ENCODE data around the gene MLF1.

The MLF1 gene

DNA sequence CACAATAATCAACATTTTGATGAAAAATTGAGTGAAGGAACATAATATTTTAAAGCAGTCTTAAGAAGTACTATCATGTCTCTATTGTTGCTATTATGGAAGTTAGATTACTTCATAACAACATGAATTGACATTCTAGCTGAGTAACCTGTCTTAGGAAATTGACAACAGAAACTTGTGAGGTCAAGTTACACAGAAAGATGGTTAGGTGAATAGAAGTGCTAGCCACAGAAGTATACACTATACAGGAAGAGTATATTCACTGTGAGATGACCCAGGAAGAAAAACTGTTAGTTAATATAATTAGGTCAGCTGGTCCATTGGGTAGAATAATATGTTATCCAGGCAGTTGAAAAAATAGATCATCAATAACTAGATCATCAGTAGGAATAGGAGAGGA is 31.2 kb downstream of the MLF1 start:
- Histone ChIP-seq H3K27me3 (ENCODE audit: control insufficient read depth, insufficient read depth, low read length) (no peaks in the 10 kb centered on the region), H3K4me1 (ENCODE audit: control insufficient read depth, insufficient read depth, low read length) (no peaks in the 10 kb centered on the region), H3K36me3 (ENCODE audit: control insufficient read depth, insufficient read depth, low read length) (no peaks in the 10 kb centered on the region), H3K9me3 (ENCODE audit: control insufficient read depth, low read length) (no peaks in the 10 kb centered on the region), H3K4me3 (ENCODE audit: low read length) (no peak overlapping the region), H3K9ac (ENCODE audit: low read length) (no peak overlapping the region)

DNA sequence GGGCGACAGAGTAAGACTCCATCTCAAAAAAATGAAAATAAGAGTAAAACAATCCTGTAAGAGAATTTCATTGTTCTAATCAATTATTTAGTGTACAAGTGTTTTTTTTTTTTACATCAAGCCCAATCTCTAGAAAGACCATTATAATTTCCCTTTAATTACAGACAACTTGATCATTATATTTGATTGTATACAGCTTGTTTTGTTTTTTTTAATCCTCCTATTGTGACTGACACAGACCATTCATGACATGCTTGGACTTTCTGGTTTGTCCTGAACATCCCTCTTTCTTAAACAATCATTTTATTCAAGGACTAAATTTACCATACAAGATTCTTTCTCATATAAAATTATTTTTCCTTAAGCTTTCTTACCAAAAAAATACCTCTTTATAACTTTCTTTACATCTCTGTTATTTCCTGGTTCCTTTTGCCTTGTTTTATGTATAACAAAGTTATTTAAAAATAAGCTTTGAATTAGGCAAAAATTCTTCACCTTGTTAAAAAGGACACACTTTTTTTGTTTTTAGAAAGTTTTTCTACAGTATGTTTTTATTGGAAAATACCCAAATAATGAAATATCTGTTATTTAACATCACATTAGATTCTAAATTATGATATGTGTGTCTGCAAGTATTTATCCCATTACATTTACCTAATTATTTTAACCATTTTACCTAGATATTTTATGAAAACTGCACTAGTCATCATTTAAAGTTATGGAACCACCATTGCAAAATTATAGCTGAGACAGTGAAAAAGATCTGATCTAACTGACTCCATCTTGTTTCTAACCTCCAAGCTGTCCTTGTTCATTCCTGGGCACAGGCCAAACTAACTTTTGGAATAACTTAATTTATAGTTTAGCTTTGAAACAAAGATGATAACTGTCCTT is 47.2 kb downstream of the MLF1 start:
- Histone ChIP-seq H3K36me3 (ENCODE audit: control insufficient read depth, insufficient read depth, low read length) (no peaks in the 10 kb centered on the region), H3K9me3 (ENCODE audit: control insufficient read depth, low read length) (no peaks in the 10 kb centered on the region), H3K4me1 (ENCODE audit: control insufficient read depth, insufficient read depth, low read length) (no peaks in the 10 kb centered on the region)

DNA sequence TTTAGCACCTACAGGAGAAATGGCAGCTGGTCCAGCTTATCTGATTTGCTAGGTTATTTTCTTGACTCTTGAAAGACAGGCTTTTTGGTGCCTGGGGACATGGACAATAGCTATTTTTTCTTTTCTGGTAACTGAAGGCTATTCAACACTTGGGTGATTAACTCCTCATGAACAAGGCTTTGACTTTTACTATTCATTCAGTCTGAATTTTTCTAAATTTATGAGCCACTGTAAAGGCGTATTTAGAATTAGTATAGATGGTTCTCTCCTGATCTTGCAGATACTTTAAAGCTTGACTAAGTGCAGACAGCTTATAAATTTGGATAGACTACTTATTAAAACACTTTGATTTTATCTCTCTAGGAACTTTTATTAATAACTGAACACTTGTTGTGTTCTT is 54.9 kb downstream of the MLF1 start:
- Histone ChIP-seq H3K9me3 (ENCODE audit: control insufficient read depth, low read length) (no peaks in the 10 kb centered on the region), H3K27me3 (ENCODE audit: control insufficient read depth, insufficient read depth, low read length) (no peaks in the 10 kb centered on the region), H3K4me1 (ENCODE audit: control insufficient read depth, insufficient read depth, low read length) (no peaks in the 10 kb centered on the region), H3K36me3 (ENCODE audit: control insufficient read depth, insufficient read depth, low read length) (no peaks in the 10 kb centered on the region), H3K9ac (ENCODE audit: low read length) (no peak overlapping the region), H3K4me3 (ENCODE audit: low read length) (no peak overlapping the region)

More for the DNA sequence above, 47.2 kb downstream of the MLF1 start:
- Histone ChIP-seq H3K4me3 (ENCODE audit: low read length) (no peak overlapping the region), H3K9ac (ENCODE audit: low read length) (no peak overlapping the region), H3K27me3 (ENCODE audit: control insufficient read depth, insufficient read depth, low read length) (no peaks in the 10 kb centered on the region)

DNA sequence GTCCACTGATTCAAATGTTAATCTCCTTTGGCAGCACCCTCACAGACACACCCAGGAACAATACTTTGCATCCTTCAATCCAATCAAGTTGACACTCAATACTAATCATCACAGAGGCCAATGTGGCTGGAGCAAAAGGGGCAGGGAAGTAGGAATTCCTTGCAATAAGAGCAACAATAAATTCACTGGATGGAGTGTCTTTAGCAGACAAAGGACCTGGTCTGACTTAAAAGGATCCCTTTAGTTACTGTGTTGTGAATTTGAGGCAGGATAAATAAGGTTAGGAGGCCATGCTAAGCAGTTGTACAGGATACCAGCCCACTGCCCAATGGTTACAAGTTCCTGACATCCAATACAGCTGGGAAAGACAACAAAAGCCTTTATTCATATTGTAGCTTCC is 61.0 kb downstream of the MLF1 start:
- Histone ChIP-seq H3K9ac (ENCODE audit: low read length) (no peak overlapping the region), H3K4me3 (ENCODE audit: low read length) (no peak overlapping the region), H3K4me1 (ENCODE audit: control insufficient read depth, insufficient read depth, low read length) (no peaks in the 10 kb centered on the region), H3K27me3 (ENCODE audit: control insufficient read depth, insufficient read depth, low read length) (no peaks in the 10 kb centered on the region), H3K36me3 (ENCODE audit: control insufficient read depth, insufficient read depth, low read length) (no peaks in the 10 kb centered on the region), H3K9me3 (ENCODE audit: control insufficient read depth, low read length) (no peaks in the 10 kb centered on the region)

DNA sequence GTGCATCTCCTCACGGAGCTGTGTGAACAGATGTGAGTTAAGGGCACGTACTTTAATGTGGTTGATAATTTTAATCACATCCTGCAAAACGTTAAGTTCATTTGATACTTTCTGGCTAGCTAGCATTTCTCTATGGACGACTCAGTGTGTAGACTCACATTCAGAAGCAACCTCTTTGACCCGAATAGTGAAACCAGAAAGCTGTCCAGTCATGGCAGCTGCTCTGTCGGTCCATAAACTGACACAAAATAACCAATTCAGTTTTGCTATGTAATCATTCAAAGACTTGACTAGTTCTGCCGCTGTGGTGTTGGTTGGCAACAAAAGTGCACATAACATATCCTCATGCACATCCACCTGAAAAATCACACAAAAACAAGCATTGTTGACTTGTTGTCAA is 69.7 kb downstream of the MLF1 start:
- H3K27me3 ChIP-seq (ENCODE audit: control insufficient read depth, insufficient read depth, low read length) = no peaks in the 10 kb centered on the region

DNA sequence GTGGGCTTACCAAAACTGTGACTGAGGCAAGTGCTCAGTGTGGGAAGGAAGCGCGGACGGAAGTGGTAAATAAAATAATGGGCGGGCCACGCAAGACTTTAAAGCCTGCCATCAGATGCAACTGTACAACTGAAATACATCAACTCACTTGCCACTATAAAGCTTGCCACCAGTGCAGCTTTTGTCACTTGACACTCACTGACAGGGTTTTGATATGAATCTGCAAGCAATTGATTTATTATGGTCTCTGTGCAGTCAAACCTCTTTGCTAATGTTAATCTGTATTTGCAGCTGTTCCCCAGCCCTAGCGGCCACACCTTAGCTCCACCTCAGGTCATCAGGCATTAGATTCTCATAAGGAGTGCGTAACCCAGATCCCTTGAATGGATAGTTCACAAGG is 71.0 kb downstream of the MLF1 start:
- Histone ChIP-seq H3K9me3 (ENCODE audit: control insufficient read depth, low read length) (no peaks in the 10 kb centered on the region), H3K27me3 (ENCODE audit: control insufficient read depth, insufficient read depth, low read length) (no peaks in the 10 kb centered on the region), H3K4me3 (ENCODE audit: low read length) (no peak overlapping the region), H3K9ac (ENCODE audit: low read length) (no peak overlapping the region), H3K4me1 (ENCODE audit: control insufficient read depth, insufficient read depth, low read length) (no peaks in the 10 kb centered on the region), H3K36me3 (ENCODE audit: control insufficient read depth, insufficient read depth, low read length) (no peaks in the 10 kb centered on the region)

More for the DNA sequence above, 69.7 kb downstream of the MLF1 start:
- no peaks in the 10 kb centered on the region for H3K36me3 ChIP-seq (ENCODE audit: control insufficient read depth, insufficient read depth, low read length)
- no peak overlapping the region for H3K4me3 ChIP-seq (ENCODE audit: low read length)
- H3K4me1 ChIP-seq (ENCODE audit: control insufficient read depth, insufficient read depth, low read length) = no peaks in the 10 kb centered on the region
- H3K9ac ChIP-seq (ENCODE audit: low read length) = no peak overlapping the region
- no peaks in the 10 kb centered on the region for H3K9me3 ChIP-seq (ENCODE audit: control insufficient read depth, low read length)

DNA sequence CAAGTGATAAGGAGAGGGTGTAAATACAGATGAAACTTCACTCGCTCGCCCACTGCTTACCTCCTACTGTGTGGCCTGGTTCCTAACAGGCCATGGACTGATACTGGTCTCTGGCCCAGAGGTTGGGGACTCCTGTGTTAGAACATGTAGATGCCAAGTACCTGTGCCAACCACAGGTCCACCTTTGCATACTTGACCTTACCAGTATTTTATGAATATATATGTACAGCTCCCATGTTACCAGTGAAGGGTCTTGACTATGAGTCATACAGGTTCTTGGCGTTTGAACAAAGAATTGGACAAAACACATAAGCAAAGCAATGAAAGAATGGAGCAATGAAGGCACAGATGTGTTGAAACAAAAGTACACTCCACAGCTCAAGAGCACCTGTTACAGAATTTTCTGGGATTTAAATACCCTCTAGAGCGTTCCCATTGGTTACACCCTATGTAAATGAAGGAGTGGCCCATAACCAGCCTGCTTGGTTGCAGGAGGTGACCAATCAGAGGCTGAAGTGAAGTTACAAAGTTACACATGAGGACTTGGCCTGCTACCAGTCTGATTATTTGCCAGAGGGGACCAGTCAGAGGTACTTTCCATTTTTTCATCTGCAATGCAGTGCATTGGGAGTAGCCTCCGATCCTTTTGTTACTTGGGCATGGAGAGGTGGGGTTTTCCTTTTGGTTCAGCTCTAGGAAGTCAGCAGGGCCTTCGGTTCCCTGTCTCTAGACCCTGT is 71.6 kb downstream of the MLF1 start:
- Histone ChIP-seq H3K4me1 (ENCODE audit: control insufficient read depth, insufficient read depth, low read length) (no peaks in the 10 kb centered on the region), H3K27me3 (ENCODE audit: control insufficient read depth, insufficient read depth, low read length) (no peaks in the 10 kb centered on the region), H3K9ac (ENCODE audit: low read length) (no peak overlapping the region), H3K4me3 (ENCODE audit: low read length) (no peak overlapping the region), H3K9me3 (ENCODE audit: control insufficient read depth, low read length) (no peaks in the 10 kb centered on the region), H3K36me3 (ENCODE audit: control insufficient read depth, insufficient read depth, low read length) (no peaks in the 10 kb centered on the region)

DNA sequence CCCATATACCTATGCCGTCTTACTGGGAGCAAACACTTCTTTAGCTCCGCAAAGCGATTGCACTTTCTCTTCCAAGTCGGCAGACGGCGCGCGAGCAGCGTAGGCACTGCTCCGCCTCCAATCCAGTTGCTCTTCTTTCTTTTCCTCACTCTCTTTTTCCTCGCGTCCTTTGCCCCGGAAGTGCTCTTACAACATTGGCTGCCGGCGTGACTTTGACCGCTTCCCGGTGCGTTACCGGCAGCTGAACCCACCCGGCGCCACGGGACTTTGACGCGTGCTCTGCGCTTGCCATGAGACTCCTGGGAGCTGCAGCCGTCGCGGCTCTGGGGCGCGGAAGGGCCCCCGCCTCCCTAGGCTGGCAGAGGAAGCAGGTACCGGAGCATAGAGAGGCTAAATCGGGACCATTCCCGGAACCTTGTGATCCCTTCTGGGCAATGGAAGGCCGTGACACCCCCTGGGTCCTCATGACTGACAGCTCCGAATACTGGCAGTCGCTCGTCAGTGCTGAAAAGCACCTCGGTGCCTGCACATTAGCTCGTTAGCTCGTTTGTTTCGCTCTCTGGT is 73.4 kb downstream of the MLF1 start, which contains the start of gene GFM1:
Gene GFM1, plus strand, starts transcription at position 183 of the 564 bp plus-strand sequence. Its CDS starts 108 bp downstream, at position 291.
- H3K9ac ChIP-seq (ENCODE audit: low read length) = peak within 1 kb of the TSS; percentile 90
- peaks cover 1% of the 10 kb centered on the region for H3K4me1 ChIP-seq (ENCODE audit: control insufficient read depth, insufficient read depth, low read length)
- no peaks in the 10 kb centered on the region for H3K36me3 ChIP-seq (ENCODE audit: control insufficient read depth, insufficient read depth, low read length)
- no peaks in the 10 kb centered on the region for H3K9me3 ChIP-seq (ENCODE audit: control insufficient read depth, low read length)
- H3K4me3 ChIP-seq (ENCODE audit: low read length) = peak within 1 kb of the TSS; percentile 99
- no peaks in the 10 kb centered on the region for H3K27me3 ChIP-seq (ENCODE audit: control insufficient read depth, insufficient read depth, low read length)

DNA sequence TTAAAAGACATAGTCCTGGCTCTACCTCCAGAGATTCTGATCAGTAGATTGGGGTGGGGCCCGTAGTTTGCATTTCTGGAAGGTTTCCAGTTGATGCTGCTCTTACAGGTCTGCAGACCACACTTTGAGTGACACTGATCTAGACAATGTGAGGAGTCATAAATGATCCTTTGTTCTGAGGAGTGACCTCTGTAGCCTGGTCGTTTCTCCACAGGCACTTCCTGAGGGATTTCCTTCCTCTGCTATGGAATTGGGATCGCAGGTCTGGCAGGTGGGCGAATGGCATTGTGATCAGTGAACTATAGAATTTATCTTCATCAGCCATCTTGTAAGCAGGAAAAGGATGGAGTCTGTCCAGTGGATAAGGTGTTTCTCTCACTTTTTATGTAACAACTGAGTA is 78.8 kb downstream of the MLF1 start:
- H3K9me3 ChIP-seq (ENCODE audit: control insufficient read depth, low read length) = no peaks in the 10 kb centered on the region
- H3K36me3 ChIP-seq (ENCODE audit: control insufficient read depth, insufficient read depth, low read length) = no peaks in the 10 kb centered on the region
- H3K4me1 ChIP-seq (ENCODE audit: control insufficient read depth, insufficient read depth, low read length) = peaks cover 31% of the 10 kb centered on the region
- H3K27me3 ChIP-seq (ENCODE audit: control insufficient read depth, insufficient read depth, low read length) = no peaks in the 10 kb centered on the region
- no peak overlapping the region for H3K9ac ChIP-seq (ENCODE audit: low read length)
- no peak overlapping the region for H3K4me3 ChIP-seq (ENCODE audit: low read length)

DNA sequence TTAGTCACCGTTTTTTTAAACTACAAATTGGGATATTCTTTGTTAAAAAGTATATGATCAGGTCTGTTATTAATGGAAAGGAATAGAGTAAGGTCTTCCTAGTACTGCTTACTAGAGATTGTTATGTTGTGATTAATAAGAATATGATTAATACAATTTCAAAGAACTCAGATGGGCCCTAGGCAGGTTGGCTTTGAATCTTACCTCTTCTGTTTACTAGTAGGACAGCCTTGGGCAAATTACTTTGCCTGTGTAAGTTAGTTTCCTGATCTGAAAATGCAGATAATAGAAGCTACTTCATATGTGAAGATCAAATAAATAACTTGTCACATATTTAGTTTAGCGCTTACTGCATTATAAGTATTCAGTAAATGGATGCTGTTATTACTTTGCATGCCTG is 80.2 kb downstream of the MLF1 start:
- H3K4me1 ChIP-seq (ENCODE audit: control insufficient read depth, insufficient read depth, low read length) = peaks cover 32% of the 10 kb centered on the region
- no peaks in the 10 kb centered on the region for H3K27me3 ChIP-seq (ENCODE audit: control insufficient read depth, insufficient read depth, low read length)
- H3K9ac ChIP-seq (ENCODE audit: low read length) = no peak overlapping the region
- H3K4me3 ChIP-seq (ENCODE audit: low read length) = no peak overlapping the region
- no peaks in the 10 kb centered on the region for H3K9me3 ChIP-seq (ENCODE audit: control insufficient read depth, low read length)
- no peaks in the 10 kb centered on the region for H3K36me3 ChIP-seq (ENCODE audit: control insufficient read depth, insufficient read depth, low read length)

DNA sequence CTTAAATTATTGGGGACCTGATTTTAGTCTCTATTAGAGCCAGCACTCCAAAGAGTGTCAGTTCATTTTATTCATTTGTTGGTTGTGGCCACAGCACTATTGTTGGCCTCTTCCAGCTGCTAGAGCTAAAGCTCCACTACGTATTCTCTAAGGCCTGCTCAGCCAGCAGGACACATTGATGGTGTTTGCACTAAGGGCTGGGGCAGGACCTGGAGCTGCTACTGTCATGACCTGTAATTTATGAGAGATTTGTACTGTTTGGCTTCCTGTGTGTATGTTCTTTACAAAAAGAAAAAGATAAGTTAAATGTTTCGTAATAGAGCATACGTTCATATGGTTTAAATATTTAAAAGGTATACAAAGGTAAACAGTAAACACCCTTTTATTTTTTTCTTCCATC is 81.5 kb downstream of the MLF1 start:
- Histone ChIP-seq H3K9ac (ENCODE audit: low read length) (no peak overlapping the region), H3K27me3 (ENCODE audit: control insufficient read depth, insufficient read depth, low read length) (no peaks in the 10 kb centered on the region), H3K4me3 (ENCODE audit: low read length) (no peak overlapping the region), H3K4me1 (ENCODE audit: control insufficient read depth, insufficient read depth, low read length) (peaks cover 40% of the 10 kb centered on the region), H3K9me3 (ENCODE audit: control insufficient read depth, low read length) (no peaks in the 10 kb centered on the region), H3K36me3 (ENCODE audit: control insufficient read depth, insufficient read depth, low read length) (no peaks in the 10 kb centered on the region)
